H1 (cell line): ENCODE results near the gene TMEM185B. TPM values are rescaled to one million over a fixed set of nuclear protein-coding genes. Genes with fewer than 3 reads are reported as not detected.

Experiments
- CTCF ChIA-PET: fragments of 300-600 bp; sonication (Branson Sonifier 250); formaldehyde crosslinking; loops from one replicate; lab custom pipeline; 2021; ENCODE audit not compliant: partially characterized antibody; lab: Charles Lee
- POLR2A ChIA-PET: fragments of 300-600 bp; sonication (Branson Sonifier 250); formaldehyde crosslinking; loops from one replicate; lab custom pipeline; 2021; ENCODE audit warnings: inconsistent platforms; ENCODE audit not compliant: partially characterized antibody; lab: Charles Lee
- DNase-seq, 2 experiments: peaks; one replicate each; pipeline versions ENCODE4 v3.0.0 to v3.0.0-alpha.2; 2010 to 2022; ENCODE audit warnings: low spot score in 2 of 2, low read depth in 1 of 2, mixed read lengths in 1 of 2
- FAIRE-seq: peaks from 2 replicates; lab custom pipeline; 2011; peaks lifted over from hg19 to GRCh38; lab: Jason Lieb, UNC
- H2AFZ ChIP-seq: 2 replicates; pipeline ENCODE4 v1.8.1; 2012; ENCODE audit warnings: low read length, inconsistent platforms
- H2AK5ac ChIP-seq: 2 replicates; pipeline ENCODE4 v1.6.1; 2013; ENCODE audit warnings: low read depth, low read length
- H2BK120ac ChIP-seq: replicated peaks from 2 replicates; pipeline ENCODE3; 2013; ENCODE audit warnings: low read depth, low read length, inconsistent platforms
- H2BK12ac ChIP-seq: 2 replicates; pipeline ENCODE4 v1.6.1; 2013; ENCODE audit warnings: low read depth, low read length
- H2BK15ac ChIP-seq: 2 replicates; pipeline ENCODE4 v1.6.1; 2013; ENCODE audit warnings: low read length
- H2BK20ac ChIP-seq: 2 replicates; pipeline ENCODE4 v1.6.1; 2013; ENCODE audit warnings: low read length
- H2BK5ac ChIP-seq: 2 replicates; pipeline ENCODE4 v1.6.1; 2013; ENCODE audit warnings: low read depth, low read length
- H3K14ac ChIP-seq: 2 replicates; pipeline ENCODE4 v1.6.1; 2013; ENCODE audit warnings: inconsistent platforms; ENCODE audit not compliant: insufficient read length
- H3K18ac ChIP-seq: 2 replicates; pipeline ENCODE4 v1.6.1; 2013; ENCODE audit warnings: low read length; ENCODE audit errors: extremely low read depth
- H3K23ac ChIP-seq: 2 replicates; pipeline ENCODE4 v1.6.1; 2013; ENCODE audit warnings: inconsistent platforms; ENCODE audit not compliant: insufficient read length
- H3K23me2 ChIP-seq: 2 replicates; pipeline ENCODE4 v1.6.1; 2013; ENCODE audit warnings: low read depth, low read length
- H3K27ac ChIP-seq: 2 replicates; pipeline ENCODE4 v1.6.1; 2011; ENCODE audit warnings: low read depth, low read length, inconsistent platforms
- H3K27me3 ChIP-seq, 4 experiments: replicated peaks in 1 of 4; 1 replicate in 1 of 4; 2 replicates in 3 of 4; pipeline versions ENCODE4 v1.6.1 to v1.8.1; 2011 to 2013; ENCODE audit warnings: low read length in 3 of 4, mild to moderate bottlenecking in 3 of 4, inconsistent platforms in 2 of 4, mixed read lengths in 2 of 4, moderate library complexity in 1 of 4; ENCODE audit not compliant: control insufficient read depth in 3 of 4, insufficient read depth in 3 of 4; ENCODE audit errors: extremely low read depth in 1 of 4
- H3K36me3 ChIP-seq, 4 experiments: 2 replicates each; pipeline versions ENCODE4 v1.6.1 to v1.8.1; 2011 to 2013; ENCODE audit warnings: mild to moderate bottlenecking in 4 of 4, low read length in 3 of 4, moderate library complexity in 2 of 4, control low read depth in 1 of 4, inconsistent platforms in 1 of 4; ENCODE audit not compliant: insufficient read depth in 4 of 4, control insufficient read depth in 2 of 4
- H3K4ac ChIP-seq: replicated peaks from 2 replicates; pipeline ENCODE3; 2013; ENCODE audit warnings: low read length, low read depth, mixed read lengths, inconsistent platforms; ENCODE audit not compliant: insufficient read length
- H3K4me1 ChIP-seq, 4 experiments: replicated peaks in 1 of 4; 1 replicate in 1 of 4; 2 replicates in 3 of 4; pipeline versions ENCODE4 v1.6.1 to v1.8.1; 2011 to 2013; ENCODE audit warnings: low read length in 3 of 4, inconsistent platforms in 2 of 4, mixed read lengths in 1 of 4; ENCODE audit not compliant: insufficient read depth in 4 of 4, control insufficient read depth in 3 of 4
- H3K4me2 ChIP-seq, 2 experiments: 2 replicates each; pipeline versions ENCODE4 v1.6.1 to v1.8.1; 2011 to 2013; ENCODE audit warnings: low read depth in 2 of 2, low read length in 2 of 2, control low read depth in 1 of 2, inconsistent platforms in 1 of 2, mild to moderate bottlenecking in 1 of 2; ENCODE audit not compliant: insufficient read depth in 1 of 2
- H3K4me3 ChIP-seq, 4 experiments: fragments of 200-600, 300-600 bp in 1 of 4; sonication (generic), shearing (Covaris generic), sonication (Bioruptor Twin) in 1 of 4; 2 replicates each; pipeline versions ENCODE4 v1.5.1 to v1.8.1; 2011 to 2016; ENCODE audit warnings: low read length in 4 of 4, low read depth in 3 of 4, control low read depth in 2 of 4, inconsistent platforms in 2 of 4, mild to moderate bottlenecking in 2 of 4, mixed read lengths in 1 of 4, moderate library complexity in 1 of 4; ENCODE audit not compliant: insufficient read depth in 2 of 4; ENCODE audit errors: extremely low read depth in 1 of 4
- H3K56ac ChIP-seq: replicated peaks from 2 replicates; pipeline ENCODE3; 2013; ENCODE audit warnings: low read depth, mild to moderate bottlenecking, mixed read lengths, low read length, inconsistent platforms; ENCODE audit not compliant: insufficient read length
- H3K79me1 ChIP-seq: 2 replicates; pipeline ENCODE4 v1.6.1; 2013; ENCODE audit warnings: low read depth, low read length, control low read depth
- H3K79me2 ChIP-seq, 2 experiments: 2 replicates each; pipeline versions ENCODE4 v1.6.1 to v1.8.1; 2012 to 2013; ENCODE audit warnings: low read length in 2 of 2, mild to moderate bottlenecking in 2 of 2, inconsistent platforms in 1 of 2; ENCODE audit not compliant: insufficient read depth in 2 of 2, control insufficient read depth in 1 of 2
- H3K9ac ChIP-seq, 4 experiments: replicated peaks in 1 of 4; 1 replicate in 1 of 4; 2 replicates in 3 of 4; pipeline versions ENCODE4 v1.6.1 to v1.8.1; 2011 to 2013; ENCODE audit warnings: low read depth in 3 of 4, low read length in 3 of 4, control low read depth in 2 of 4, mild to moderate bottlenecking in 2 of 4, moderate library complexity in 2 of 4, inconsistent platforms in 1 of 4; ENCODE audit errors: extremely low read depth in 1 of 4
- H3K9me3 ChIP-seq, 2 experiments: 2 replicates each; pipeline versions ENCODE4 v1.6.1 to v1.8.1; 2012 to 2013; ENCODE audit warnings: mild to moderate bottlenecking in 2 of 2, moderate library complexity in 2 of 2, control low read depth in 1 of 2, inconsistent platforms in 1 of 2, low read depth in 1 of 2, low read length in 1 of 2, mixed read lengths in 1 of 2; ENCODE audit not compliant: insufficient read depth in 2 of 2
- H4K20me1 ChIP-seq, 2 experiments: replicated peaks in 1 of 2; 2 replicates each; pipeline versions ENCODE3 to v1.8.1; 2011 to 2013; ENCODE audit warnings: inconsistent platforms in 2 of 2, low read length in 2 of 2, mild to moderate bottlenecking in 1 of 2; ENCODE audit not compliant: insufficient read depth in 2 of 2, control insufficient read depth in 1 of 2
- H4K5ac ChIP-seq: 2 replicates; pipeline ENCODE4 v1.6.1; 2013; ENCODE audit warnings: low read length, low read depth, mixed read lengths, inconsistent platforms; ENCODE audit not compliant: insufficient read length
- H4K8ac ChIP-seq: 2 replicates; pipeline ENCODE4 v1.8.0; 2013; ENCODE audit warnings: mild to moderate bottlenecking, moderate library complexity, low read length, inconsistent platforms; ENCODE audit not compliant: insufficient read depth; ENCODE audit errors: extremely low read depth
- H4K91ac ChIP-seq: replicated peaks from 2 replicates; pipeline ENCODE3; 2013; ENCODE audit warnings: low read length, mixed read lengths, inconsistent platforms; ENCODE audit not compliant: insufficient read length
- MAFK ChIP-seq: IDR thresholded peaks from 2 replicates; pipeline ENCODE4 v1.6.1; 2012; ENCODE audit warnings: low read depth, mild to moderate bottlenecking, improper control_type of control experiment, low read length
- TAF7 ChIP-seq: optimal IDR thresholded peaks from 2 replicates; pipeline ENCODE3; 2011; ENCODE audit warnings: low read depth, mild to moderate bottlenecking, inconsistent platforms, low read length, moderate library complexity, borderline replicate concordance
- WGBS, 2 experiments: shearing (Covaris generic) in 1 of 2; methylation state at CpG; one replicate each; pipeline versions ENCODE4 v1.1.6 to v1.1.7; 2013 to 2015; ENCODE audit warnings: low lambda C conversion rate in 2 of 2, mixed read lengths in 2 of 2, inconsistent platforms in 1 of 2, low coverage in 1 of 2, missing lambda C conversion rate in 1 of 2; ENCODE audit not compliant: insufficient replicate concordance in 2 of 2, insufficient coverage in 1 of 2, insufficient read length in 1 of 2; ENCODE audit errors: extremely low coverage in 1 of 2, missing lambda C conversion rate in 1 of 2; 5-methylcytosine and 5-hydroxymethylcytosine counted together
- polyA plus RNA-seq, 7 experiments: library from polyadenylated mRNA; depleted of rRNA in 3 of 7; stranded (reverse) in 5 of 7; unstranded in 2 of 7; fragments of >200 nt in 5 of 7; fragments of 200-250 nt in 2 of 7; gene quantifications; 1 replicate in 5 of 7; 2 replicates in 1 of 7; 4 replicates in 1 of 7; pipeline versions ENCODE4 v1.2.1 to v1.2.3, GENCODE V29; 2011 to 2013; ENCODE audit warnings: missing spikeins in 2 of 7, mixed read lengths in 2 of 7
- total RNA-seq: library from RNA; stranded (reverse); fragmentation: NEBNext Ultra II Directional; extraction: Animal tissue kit (Norgen Biotek cat#: 25700); gene quantifications from 2 replicates; pipeline ENCODE4 v1.2.1, GENCODE V29; 2021
- TF ChIP-seq, protein P1 (sequence below): IDR thresholded peaks from 2 replicates; pipeline ENCODE4 v1.6.1; 2012; ENCODE audit warnings: inconsistent platforms

The TMEM185B gene
- total and polyA plus RNA-seq, 2 of the 8 experiments (the other 6 are each of a cell fraction or from before 2014, with no cell fraction given), result 13.5 to 14.0 TPM

DNA sequence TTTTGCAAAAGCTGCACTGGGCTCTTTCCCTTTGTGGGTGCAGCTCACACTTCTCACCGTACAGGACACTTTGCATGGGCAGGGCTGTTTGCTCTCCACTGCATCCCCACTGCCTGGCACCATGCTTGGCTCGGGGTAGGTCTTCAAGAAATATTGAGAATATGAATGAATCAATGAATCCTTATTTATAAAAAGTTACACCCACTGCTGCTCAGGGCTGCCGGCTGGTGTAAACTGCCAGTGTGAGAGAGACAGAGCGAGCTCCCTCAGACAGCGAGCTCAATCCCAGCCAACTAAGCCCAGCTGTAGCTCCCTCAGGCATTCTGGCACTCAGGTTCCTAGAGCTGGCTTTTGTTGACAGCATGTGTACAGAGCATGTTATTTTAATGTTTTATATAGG is 3.4 kb downstream of the TMEM185B start:
- Histone ChIP-seq H3K4me2 (no peak overlapping the region), H3K36me3 (peaks cover 0 to 6% (median 0%) of the 10 kb centered on the region in 4 experiments; a peak in 3 of 8 replicates), H2BK15ac (no peak overlapping the region), H3K23ac (no peak overlapping the region), H3K27ac (no peak overlapping the region), H3K14ac (no peak overlapping the region), H2BK20ac (no peak overlapping the region), H2AK5ac (no peak overlapping the region), H3K79me1 (no peaks in the 10 kb centered on the region), H2BK5ac (no peak overlapping the region), H3K9me3 (peaks cover 7 to 9% of the 10 kb centered on the region in 2 experiments), H3K27me3 (peaks cover 13 to 27% (median 25%) of the 10 kb centered on the region in 4 experiments), H3K79me2 (peaks cover 0 to 2% of the 10 kb centered on the region in 2 experiments; a peak in 1 of 4 replicates), H3K9ac (no peak overlapping the region), H3K18ac (no peak overlapping the region), H2BK12ac (no peak overlapping the region), H3K4ac (no peak overlapping the region), H3K56ac (no peak overlapping the region), H3K23me2 (peaks cover 3% of the 10 kb centered on the region; the same call in 1 of the 2 replicates), H3K4me3 (no peak overlapping the region), H4K8ac (no peak overlapping the region; the same call in 1 of the 2 replicates), H2AFZ (no peak overlapping the region), H3K4me1 (peaks cover 0 to 7% (median 6%) of the 10 kb centered on the region in 4 experiments; a peak in 5 of 7 replicates), H4K91ac (no peak overlapping the region), H4K5ac (no peak overlapping the region), H2BK120ac (no peak overlapping the region), H4K20me1 (peaks cover 3 to 8% of the 10 kb centered on the region in 2 experiments)
- CTCF ChIA-PET, result interaction anchor here (0.6 to 4.9 kb wide), 7 partner anchors 8 to 1206 kb away, joined by 3 to 32 read pairs (median 4); partner anchors contain the start of gene RALB
- DNase-seq (no peak), FAIRE-seq (no peak)
- POLR2A ChIA-PET, result interaction anchor here (0.7 to 1.5 kb wide), 2 partner anchors 25 to 38 kb away, joined by 3 read pairs; no protein-coding TSS in a partner anchor
- WGBS, 2 experiments, result 91% methylated on average over 5 of the region's 5 CpGs; no CpG with 5 or more reads in 1 of the 2 experiments
- TF ChIP-seq TAF7, result no peak
- no peak for TF ChIP-seq MAFK
- TF ChIP-seq, protein P1, sequence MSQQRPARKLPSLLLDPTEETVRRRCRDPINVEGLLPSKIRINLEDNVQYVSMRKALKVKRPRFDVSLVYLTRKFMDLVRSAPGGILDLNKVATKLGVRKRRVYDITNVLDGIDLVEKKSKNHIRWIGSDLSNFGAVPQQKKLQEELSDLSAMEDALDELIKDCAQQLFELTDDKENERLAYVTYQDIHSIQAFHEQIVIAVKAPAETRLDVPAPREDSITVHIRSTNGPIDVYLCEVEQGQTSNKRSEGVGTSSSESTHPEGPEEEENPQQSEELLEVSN, result no peak
